ENCODE measurements around the gene SLC24A4. TPM values are rescaled to one million over a fixed set of nuclear protein-coding genes. Genes with fewer than 3 reads are reported as not detected.

SLC24A4 gene
- total and polyA plus RNA-seq, 2 donors, result 0.66 to 0.80 TPM

DNA sequence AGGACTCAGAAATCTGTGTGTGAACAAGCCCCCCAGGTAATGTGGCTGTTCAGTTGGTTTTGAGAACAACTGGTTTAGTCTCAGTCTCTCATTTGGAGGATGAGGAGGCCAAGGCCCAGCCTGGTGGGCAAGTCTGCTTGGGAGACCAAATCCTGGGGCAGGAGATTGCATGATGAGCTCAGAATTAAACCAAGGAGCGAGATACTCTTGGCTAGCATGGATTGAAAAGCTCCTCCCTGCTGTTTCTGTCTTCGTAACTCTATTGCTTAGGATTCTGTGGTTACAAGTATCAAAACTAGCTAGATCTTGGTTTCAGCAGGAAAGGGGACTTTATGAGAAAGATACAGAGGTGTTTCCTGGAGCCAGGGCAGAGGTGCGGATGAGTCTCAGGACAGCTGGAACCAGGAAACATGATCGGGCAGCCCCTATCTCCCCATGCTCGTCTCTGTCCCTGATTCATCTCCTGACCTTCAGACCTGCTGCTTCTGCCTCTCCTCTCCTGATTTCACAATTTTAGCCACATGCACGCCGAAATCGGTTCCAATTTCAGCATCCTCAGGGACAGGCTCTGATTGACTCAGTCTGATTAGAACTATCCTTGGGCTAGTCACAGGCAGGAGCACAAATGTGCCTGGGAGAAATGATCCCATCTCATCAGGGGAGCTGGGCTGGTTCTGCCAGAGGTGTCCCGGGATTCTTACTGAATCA lies 150.4 kb downstream of the SLC24A4 start:
- no peaks in the 10 kb centered on the region for H3K27me3 ChIP-seq (ENCODE audit: control insufficient read depth in 2 of 2, insufficient read depth in 1 of 2, low read length in 1 of 2)
- peak overlapping the region in 1 of 2 donors; percentile 19 for H3K27ac ChIP-seq (ENCODE audit: low read depth in 1 of 2, low read length in 1 of 2)
- no peak overlapping the region for H3K4me3 ChIP-seq (ENCODE audit: low read length in 2 of 2)
- peaks cover 0 to 11% of the 10 kb centered on the region in 2 donors for H3K4me1 ChIP-seq (ENCODE audit: control insufficient read depth in 2 of 2, insufficient read depth in 2 of 2, low read length in 2 of 2)
- no peaks in the 10 kb centered on the region for H3K36me3 ChIP-seq (ENCODE audit: control insufficient read depth in 2 of 2, insufficient read depth in 2 of 2, low read length in 1 of 2)
- 86% methylated on average over 9 of the region's 9 CpGs for WGBS
- no peak for DNase-seq (ENCODE audit: low read depth in 6 of 9, low spot score in 9 of 9)
- no peaks in the 10 kb centered on the region for H3K9me3 ChIP-seq (ENCODE audit: control insufficient read depth in 2 of 2, insufficient read depth in 1 of 2, low read length in 1 of 2)

DNA sequence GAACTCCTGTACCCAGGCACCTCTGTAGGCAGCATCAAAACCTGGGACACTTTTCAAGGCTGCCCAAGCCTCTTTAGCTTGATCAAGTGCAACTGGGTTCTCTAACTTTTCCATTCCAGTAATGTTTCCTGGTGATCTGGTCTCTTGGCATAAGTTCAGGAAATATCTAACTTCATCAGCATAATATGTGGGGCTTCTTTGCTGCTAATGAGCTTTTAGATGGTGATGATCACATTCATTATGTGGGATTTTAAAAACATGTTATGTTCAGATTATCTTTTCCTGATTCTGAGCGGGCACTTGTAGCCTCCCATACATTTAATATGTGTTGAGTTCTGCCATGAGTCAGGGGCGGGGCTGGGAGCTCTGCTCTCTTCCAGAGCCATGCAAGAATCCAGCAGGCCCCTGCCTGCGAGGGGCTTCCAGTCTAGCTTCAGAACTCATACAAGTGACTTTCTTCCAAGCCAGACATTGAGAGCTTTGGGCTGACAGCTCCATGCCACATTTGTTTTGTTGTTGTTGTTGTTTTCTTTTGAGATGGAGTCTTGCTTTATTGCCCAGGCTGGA lies 151.1 kb downstream of the SLC24A4 start:
- Histone ChIP-seq H3K27me3 (ENCODE audit: control insufficient read depth in 2 of 2, insufficient read depth in 1 of 2, low read length in 1 of 2) (no peaks in the 10 kb centered on the region), H3K36me3 (ENCODE audit: control insufficient read depth in 2 of 2, insufficient read depth in 2 of 2, low read length in 1 of 2) (no peaks in the 10 kb centered on the region), H3K4me1 (ENCODE audit: control insufficient read depth in 2 of 2, insufficient read depth in 2 of 2, low read length in 2 of 2) (peaks cover 0 to 11% of the 10 kb centered on the region in 2 donors), H3K4me3 (ENCODE audit: low read length in 2 of 2) (no peak overlapping the region), H3K9me3 (ENCODE audit: control insufficient read depth in 2 of 2, insufficient read depth in 1 of 2, low read length in 1 of 2) (no peaks in the 10 kb centered on the region), H3K27ac (ENCODE audit: low read depth in 1 of 2, low read length in 1 of 2) (no peak overlapping the region)
- WGBS, result 80% methylated on average over 3 of the region's 3 CpGs
- no peak for DNase-seq (ENCODE audit: low read depth in 6 of 9, low spot score in 9 of 9)

DNA sequence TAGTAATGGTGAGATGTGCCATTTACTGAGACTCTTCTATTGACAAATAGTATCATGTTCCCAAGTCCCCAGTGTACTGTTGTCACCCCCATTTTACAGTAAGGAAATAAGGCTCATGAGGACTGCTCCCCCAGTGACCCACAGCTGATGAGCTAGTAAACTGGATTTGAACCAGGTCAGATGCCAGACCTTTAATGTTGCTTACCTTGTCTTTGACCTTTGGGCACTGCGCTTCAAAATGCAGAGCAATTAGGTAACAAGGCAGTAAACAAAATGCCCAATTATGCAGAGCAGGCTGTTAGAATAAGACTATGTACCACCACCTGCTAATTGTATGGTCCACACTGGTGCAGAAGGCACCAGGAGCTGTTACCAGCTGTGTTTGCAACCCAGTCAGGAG lies 152.1 kb downstream of the SLC24A4 start:
- Histone ChIP-seq H3K4me3 (ENCODE audit: low read length in 2 of 2) (no peak overlapping the region), H3K9me3 (ENCODE audit: control insufficient read depth in 2 of 2, insufficient read depth in 1 of 2, low read length in 1 of 2) (no peaks in the 10 kb centered on the region), H3K27me3 (ENCODE audit: control insufficient read depth in 2 of 2, insufficient read depth in 1 of 2, low read length in 1 of 2) (no peaks in the 10 kb centered on the region), H3K4me1 (ENCODE audit: control insufficient read depth in 2 of 2, insufficient read depth in 2 of 2, low read length in 2 of 2) (peaks cover 0 to 11% of the 10 kb centered on the region in 2 donors), H3K27ac (ENCODE audit: low read depth in 1 of 2, low read length in 1 of 2) (no peak overlapping the region), H3K36me3 (ENCODE audit: control insufficient read depth in 2 of 2, insufficient read depth in 2 of 2, low read length in 1 of 2) (no peaks in the 10 kb centered on the region)
- no peak for DNase-seq (ENCODE audit: low read depth in 6 of 9, low spot score in 9 of 9)
- WGBS, result 100% methylated on average over 1 of the region's 1 CpG

DNA sequence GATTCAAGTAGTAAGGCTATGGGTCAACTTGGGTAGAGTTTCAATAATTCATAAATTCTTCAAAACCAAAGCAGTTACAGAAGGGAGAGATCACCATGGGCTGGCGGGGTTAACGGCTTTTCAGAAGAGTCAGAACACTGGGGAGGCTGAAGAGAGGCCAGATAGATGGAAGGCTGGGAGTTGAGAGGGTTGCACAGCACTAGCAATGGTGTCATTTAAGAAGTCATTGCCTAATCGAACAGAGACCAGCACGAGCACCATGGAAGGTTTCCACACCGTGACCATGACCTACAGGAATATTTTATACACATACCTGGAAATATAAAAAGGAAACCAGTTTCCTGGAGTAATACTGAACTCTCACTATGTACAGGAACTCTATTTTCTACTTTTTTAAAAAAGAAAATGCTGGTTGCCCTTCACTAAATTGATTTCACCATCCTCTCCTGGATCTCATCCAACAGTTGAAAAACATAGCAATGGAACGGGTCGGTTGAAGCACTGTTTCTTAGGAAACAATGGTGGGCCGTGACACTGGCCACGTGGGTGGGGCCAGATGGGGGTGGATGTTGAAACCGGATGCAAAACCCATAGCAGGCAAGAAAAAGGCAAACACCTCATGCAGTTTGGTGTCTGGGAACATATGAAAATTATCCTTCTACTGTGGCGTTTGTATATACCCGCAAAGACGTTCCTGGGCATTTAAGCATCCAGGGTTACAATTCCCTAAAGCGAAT lies 152.7 kb downstream of the SLC24A4 start:
- H3K27ac ChIP-seq (ENCODE audit: low read depth in 1 of 2, low read length in 1 of 2), result no peak overlapping the region
- DNase-seq (ENCODE audit: low read depth in 6 of 9, low spot score in 9 of 9), result no peak
- H3K27me3 ChIP-seq (ENCODE audit: control insufficient read depth in 2 of 2, insufficient read depth in 1 of 2, low read length in 1 of 2), result no peaks in the 10 kb centered on the region
- WGBS, result 93% methylated on average over 14 of the region's 14 CpGs
- H3K9me3 ChIP-seq (ENCODE audit: control insufficient read depth in 2 of 2, insufficient read depth in 1 of 2, low read length in 1 of 2), result no peaks in the 10 kb centered on the region
- no peak overlapping the region for H3K4me3 ChIP-seq (ENCODE audit: low read length in 2 of 2)
- peaks cover 0 to 11% of the 10 kb centered on the region in 2 donors for H3K4me1 ChIP-seq (ENCODE audit: control insufficient read depth in 2 of 2, insufficient read depth in 2 of 2, low read length in 2 of 2)
- H3K36me3 ChIP-seq (ENCODE audit: control insufficient read depth in 2 of 2, insufficient read depth in 2 of 2, low read length in 1 of 2), result no peaks in the 10 kb centered on the region

DNA sequence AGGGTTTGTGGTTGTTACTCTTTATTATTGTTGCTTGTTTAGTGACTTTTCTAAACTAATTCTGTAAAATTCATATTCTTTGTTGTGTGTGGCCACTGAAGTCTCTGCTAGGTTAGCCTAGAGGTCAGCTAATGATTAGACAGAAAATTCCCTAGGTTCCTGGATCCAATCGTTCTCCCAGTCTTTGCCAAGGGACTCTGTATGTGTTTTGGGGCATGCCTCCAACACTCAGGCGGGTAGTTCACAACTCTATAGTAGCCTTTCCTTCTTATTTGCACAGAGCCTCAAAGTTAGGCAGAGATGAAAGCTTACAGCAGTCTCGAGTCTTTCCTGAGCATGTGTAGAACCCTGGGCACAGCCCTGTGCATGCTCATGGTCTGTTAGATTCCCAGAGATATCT lies 157.9 kb downstream of the SLC24A4 start:
- Histone ChIP-seq H3K9me3 (ENCODE audit: control insufficient read depth in 2 of 2, insufficient read depth in 1 of 2, low read length in 1 of 2) (no peaks in the 10 kb centered on the region), H3K36me3 (ENCODE audit: control insufficient read depth in 2 of 2, insufficient read depth in 2 of 2, low read length in 1 of 2) (no peaks in the 10 kb centered on the region), H3K4me1 (ENCODE audit: control insufficient read depth in 2 of 2, insufficient read depth in 2 of 2, low read length in 2 of 2) (no peaks in the 10 kb centered on the region), H3K4me3 (ENCODE audit: low read length in 2 of 2) (no peak overlapping the region), H3K27ac (ENCODE audit: low read depth in 1 of 2, low read length in 1 of 2) (no peak overlapping the region), H3K27me3 (ENCODE audit: control insufficient read depth in 2 of 2, insufficient read depth in 1 of 2, low read length in 1 of 2) (no peaks in the 10 kb centered on the region)
- WGBS, result 97% methylated on average over 3 of the region's 3 CpGs
- no peak for DNase-seq (ENCODE audit: low read depth in 6 of 9, low spot score in 9 of 9)

DNA sequence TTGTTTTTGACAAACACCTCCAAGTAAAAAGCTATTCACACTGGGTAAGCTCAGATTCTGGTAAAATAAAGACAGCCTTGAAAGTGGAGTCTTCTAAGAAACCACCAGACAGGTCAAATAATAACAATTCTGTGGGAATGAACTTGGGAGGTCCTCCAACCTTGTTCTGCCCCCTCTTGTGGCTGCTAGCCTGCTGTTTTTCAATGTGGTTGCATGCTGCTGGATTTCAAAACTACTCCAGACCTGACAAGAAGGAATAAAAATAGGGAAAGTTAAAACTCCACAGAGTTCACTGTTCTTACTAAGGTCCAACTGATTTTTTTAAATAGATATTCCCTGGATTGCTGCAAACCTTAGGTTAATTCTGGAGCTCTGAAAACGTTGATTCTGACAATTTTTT lies 158.4 kb downstream of the SLC24A4 start:
- 68% methylated on average over 1 of the region's 1 CpG for WGBS

DNA sequence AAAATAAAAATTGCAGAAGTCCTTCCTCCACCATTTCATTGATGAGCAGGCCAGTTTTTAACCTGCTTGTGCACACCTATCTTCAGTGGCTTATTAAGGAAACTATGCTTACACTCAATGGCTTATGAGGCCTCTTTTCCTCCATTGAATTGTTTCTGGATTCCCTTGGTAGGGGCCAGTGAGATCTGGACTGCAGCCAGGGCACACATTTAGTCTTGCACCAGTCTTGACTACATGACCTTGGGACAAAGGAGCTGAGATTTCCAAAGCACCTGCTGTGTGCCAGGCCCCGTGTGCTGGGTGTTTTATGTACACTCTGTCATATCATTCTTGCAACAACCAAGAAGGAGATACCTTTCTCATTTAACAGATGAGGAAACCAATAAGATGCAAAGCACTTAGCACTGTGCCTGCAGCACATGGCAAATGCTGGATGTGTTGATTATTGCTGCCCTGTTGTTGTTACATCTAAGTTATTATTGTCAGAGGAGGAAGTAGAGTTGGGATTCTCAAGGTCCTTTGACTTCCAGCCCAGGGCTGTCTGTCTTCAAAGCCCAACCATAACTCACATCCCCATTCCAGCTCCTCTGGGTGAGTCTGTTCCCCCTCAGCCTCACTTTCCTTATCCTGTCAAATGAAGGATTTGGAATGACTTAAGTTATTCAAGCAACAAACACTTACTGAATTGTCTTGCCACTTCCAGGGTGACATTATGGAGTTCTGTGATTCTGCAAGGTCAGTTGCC lies 159.0 kb downstream of the SLC24A4 start:
- Histone ChIP-seq H3K27me3 (ENCODE audit: control insufficient read depth in 2 of 2, insufficient read depth in 1 of 2, low read length in 1 of 2) (no peaks in the 10 kb centered on the region), H3K9me3 (ENCODE audit: control insufficient read depth in 2 of 2, insufficient read depth in 1 of 2, low read length in 1 of 2) (no peaks in the 10 kb centered on the region), H3K4me1 (ENCODE audit: control insufficient read depth in 2 of 2, insufficient read depth in 2 of 2, low read length in 2 of 2) (peaks cover 0 to under 1% of the 10 kb centered on the region in 2 donors), H3K27ac (ENCODE audit: low read depth in 1 of 2, low read length in 1 of 2) (no peak overlapping the region), H3K4me3 (ENCODE audit: low read length in 2 of 2) (no peak overlapping the region), H3K36me3 (ENCODE audit: control insufficient read depth in 2 of 2, insufficient read depth in 2 of 2, low read length in 1 of 2) (no peaks in the 10 kb centered on the region)
- no peak for DNase-seq (ENCODE audit: low read depth in 6 of 9, low spot score in 9 of 9)
- 95% methylated on average over 1 of the region's 1 CpG for WGBS

More for the DNA sequence above, 158.4 kb downstream of the SLC24A4 start:
- H3K4me3 ChIP-seq (ENCODE audit: low read length in 2 of 2), result no peak overlapping the region
- no peaks in the 10 kb centered on the region for H3K27me3 ChIP-seq (ENCODE audit: control insufficient read depth in 2 of 2, insufficient read depth in 1 of 2, low read length in 1 of 2)
- no peak overlapping the region for H3K27ac ChIP-seq (ENCODE audit: low read depth in 1 of 2, low read length in 1 of 2)
- H3K4me1 ChIP-seq (ENCODE audit: control insufficient read depth in 2 of 2, insufficient read depth in 2 of 2, low read length in 2 of 2), result no peaks in the 10 kb centered on the region
- H3K9me3 ChIP-seq (ENCODE audit: control insufficient read depth in 2 of 2, insufficient read depth in 1 of 2, low read length in 1 of 2), result no peaks in the 10 kb centered on the region
- no peak for DNase-seq (ENCODE audit: low read depth in 6 of 9, low spot score in 9 of 9)
- no peaks in the 10 kb centered on the region for H3K36me3 ChIP-seq (ENCODE audit: control insufficient read depth in 2 of 2, insufficient read depth in 2 of 2, low read length in 1 of 2)

DNA sequence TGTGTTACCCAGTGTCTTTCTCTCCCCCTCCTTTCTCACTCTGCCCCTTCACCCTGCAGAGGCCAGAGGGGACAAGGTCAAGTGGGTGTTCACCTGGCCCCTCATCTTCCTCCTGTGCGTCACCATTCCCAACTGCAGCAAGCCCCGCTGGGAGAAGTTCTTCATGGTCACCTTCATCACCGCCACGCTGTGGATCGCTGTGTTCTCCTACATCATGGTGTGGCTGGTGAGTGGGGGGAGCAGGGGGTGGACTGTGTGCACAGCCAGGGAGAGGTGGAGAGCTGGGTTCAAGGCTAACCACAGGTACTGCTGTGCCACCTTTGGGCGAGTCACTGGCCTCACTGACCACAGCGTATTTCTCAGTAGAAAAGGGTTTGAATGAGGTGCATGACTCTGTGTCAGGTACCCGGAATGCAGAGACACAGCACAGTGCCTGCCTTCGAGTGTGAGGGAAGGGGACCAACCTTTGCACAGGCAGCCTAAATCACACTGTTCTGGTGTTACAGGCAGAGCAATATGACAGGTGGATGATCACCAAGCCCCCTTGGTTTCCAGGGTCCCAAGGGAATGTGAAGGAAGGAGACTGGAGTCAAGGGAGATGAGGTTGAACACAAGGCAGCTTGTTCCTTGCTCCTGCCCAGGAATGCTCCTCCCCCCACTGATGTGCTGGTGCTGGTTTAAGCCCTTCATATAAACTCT lies 159.8 kb downstream of the SLC24A4 start:
- Histone ChIP-seq H3K4me1 (ENCODE audit: control insufficient read depth in 2 of 2, insufficient read depth in 2 of 2, low read length in 2 of 2) (peaks cover 0 to 8% of the 10 kb centered on the region in 2 donors), H3K36me3 (ENCODE audit: control insufficient read depth in 2 of 2, insufficient read depth in 2 of 2, low read length in 1 of 2) (no peaks in the 10 kb centered on the region), H3K27me3 (ENCODE audit: control insufficient read depth in 2 of 2, insufficient read depth in 1 of 2, low read length in 1 of 2) (no peaks in the 10 kb centered on the region), H3K9me3 (ENCODE audit: control insufficient read depth in 2 of 2, insufficient read depth in 1 of 2, low read length in 1 of 2) (no peaks in the 10 kb centered on the region), H3K27ac (ENCODE audit: low read depth in 1 of 2, low read length in 1 of 2) (no peak overlapping the region), H3K4me3 (ENCODE audit: low read length in 2 of 2) (no peak overlapping the region)
- WGBS, result 98% methylated on average over 9 of the region's 9 CpGs
- DNase-seq (ENCODE audit: low read depth in 6 of 9, low spot score in 9 of 9), result no peak
